HepG2 (cell line): ENCODE results near the gene DIPK1C. TPM values are rescaled to one million over a fixed set of nuclear protein-coding genes. Genes with fewer than 3 reads are reported as not detected.

Experiments
- CBX5 ChIP-seq: sonication (generic); formaldehyde crosslinking; IDR thresholded peaks from 2 replicates; pipeline ENCODE4 v1.4.0; 2020; ENCODE audit warnings: missing genetic modification reagents, borderline replicate concordance
- CENPBD1 ChIP-seq: sonication (generic); formaldehyde crosslinking; IDR thresholded peaks from 2 replicates; pipeline ENCODE4 v1.8.0; 2022; ENCODE audit warnings: missing genetic modification reagents, low read depth, mild to moderate bottlenecking, borderline replicate concordance
- EED ChIP-seq: sonication (generic); formaldehyde crosslinking; IDR thresholded peaks from 2 replicates; pipeline ENCODE4 v1.5.0; 2020; ENCODE audit warnings: mild to moderate bottlenecking, missing genetic modification reagents
- FOXA1 ChIP-seq, 2 experiments: fragments of 450-650 bp in 1 of 2; sonication (generic) in 1 of 2; formaldehyde crosslinking in 1 of 2; IDR thresholded peaks; 2 replicates each; pipeline versions ENCODE4 v1.4.0 to v1.6.1; 2016 to 2020; ENCODE audit warnings: missing genetic modification reagents in 1 of 2
- FOXC1 ChIP-seq: sonication (generic); formaldehyde crosslinking; IDR thresholded peaks from 2 replicates; pipeline ENCODE4 v1.8.0; 2022; ENCODE audit warnings: mild to moderate bottlenecking, missing genetic modification reagents, borderline replicate concordance
- FOXP1 ChIP-seq, 2 experiments: fragments of 450-650 bp in 1 of 2; IDR thresholded peaks; 2 replicates each; pipeline ENCODE4 v1.6.1; 2017 to 2018; ENCODE audit warnings: antibody characterized with exemption in 1 of 2
- IRF9 ChIP-seq: sonication (generic); formaldehyde crosslinking; IDR thresholded peaks from 2 replicates; pipeline ENCODE4 v1.8.0; 2022; ENCODE audit warnings: missing genetic modification reagents, mild to moderate bottlenecking, borderline replicate concordance
- NFKBIZ ChIP-seq: IDR thresholded peaks from 2 replicates; pipeline ENCODE4 v1.6.1; 2018; ENCODE audit warnings: missing genetic modification reagents, missing compliant biosample characterization
- NR2F6 ChIP-seq, 2 experiments: IDR thresholded peaks; 2 replicates each; pipeline ENCODE4 v1.6.1; 2016; ENCODE audit warnings: antibody characterized with exemption in 1 of 2, mild to moderate bottlenecking in 1 of 2
- REPIN1 ChIP-seq: sonication (generic); formaldehyde crosslinking; IDR thresholded peaks from 2 replicates; pipeline ENCODE4 v1.8.0; 2022; ENCODE audit warnings: missing genetic modification reagents, low read depth, mild to moderate bottlenecking, borderline replicate concordance
- RFX3 ChIP-seq: IDR thresholded peaks from 2 replicates; pipeline ENCODE4 v1.6.1; 2016; ENCODE audit warnings: missing biosample characterization, missing genetic modification reagents
- SALL2 ChIP-seq: sonication (generic); formaldehyde crosslinking; IDR thresholded peaks from 2 replicates; pipeline ENCODE4 v1.8.1; 2023; ENCODE audit warnings: mild to moderate bottlenecking, missing genetic modification reagents, inconsistent platforms
- SKI ChIP-seq: fragments of 450-650 bp; IDR thresholded peaks from one replicate; pipeline ENCODE4 v1.6.1; 2018; ENCODE audit warnings: mild to moderate bottlenecking; ENCODE audit not compliant: partially characterized antibody
- ZBTB43 ChIP-seq: sonication (generic); formaldehyde crosslinking; conservative IDR thresholded peaks from 2 replicates; pipeline ENCODE4 v1.4.0; 2020; ENCODE audit warnings: missing genetic modification reagents
- ZGPAT ChIP-seq: IDR thresholded peaks from 2 replicates; pipeline ENCODE4 v1.6.1; 2016; ENCODE audit warnings: mild to moderate bottlenecking
- ZNF550 ChIP-seq: sonication (generic); formaldehyde crosslinking; IDR thresholded peaks from 2 replicates; pipeline ENCODE4 v1.4.0; 2020; ENCODE audit warnings: mild to moderate bottlenecking, missing genetic modification reagents, borderline replicate concordance
- ZNF660 ChIP-seq: sonication (generic); formaldehyde crosslinking; IDR thresholded peaks from 2 replicates; pipeline ENCODE4 v1.5.1; 2020; ENCODE audit warnings: mild to moderate bottlenecking, low read depth, missing genetic modification reagents, borderline replicate concordance
- ZNF687 ChIP-seq: sonication (generic); formaldehyde crosslinking; IDR thresholded peaks from 2 replicates; pipeline ENCODE4 v1.5.1; 2020; ENCODE audit warnings: mild to moderate bottlenecking, missing genetic modification reagents, moderate library complexity
- ZSCAN29 ChIP-seq: sonication (generic); formaldehyde crosslinking; conservative IDR thresholded peaks from 2 replicates; pipeline ENCODE4 v1.4.0; 2020; ENCODE audit warnings: mild to moderate bottlenecking, missing genetic modification reagents
- polyA plus RNA-seq, 8 experiments: library from polyadenylated mRNA; depleted of rRNA in 3 of 8; stranded (reverse) in 7 of 8; unstranded in 1 of 8; fragments of >200 nt; fragmentation: Illumina TruSeq in 4 of 8; extraction: Trizol in 4 of 8; gene quantifications; 2 replicates each; pipeline versions ENCODE4 v1.2.1 to v1.2.3, GENCODE V29; 2011 to 2016; ENCODE audit warnings: low read depth in 4 of 8, missing spikeins in 1 of 8, mixed read lengths in 1 of 8; ENCODE audit not compliant: insufficient read depth in 1 of 8
- total RNA-seq, 5 experiments: library from RNA; depleted of rRNA; stranded (reverse); fragments of >200 nt; fragmentation: Illumina TruSeq; extraction: Trizol; gene quantifications; 2 replicates each; pipeline ENCODE4 v1.2.3, GENCODE V29; 2016; ENCODE audit warnings: low read depth in 1 of 5

DIPK1C gene
- total and polyA plus RNA-seq, 2 of the 13 experiments (the other 11 are each of a cell fraction or from before 2014, with no cell fraction given) = 1.8 TPM; not detected in 1

GRCh38 chr18:74495581-74496507 lies 38.7 kb upstream of the DIPK1C start, which contains the start of gene CNDP2 (continued):
- TF ChIP-seq ZNF687 (CRISPR knock-in tag) (peak; percentile 93), EED (CRISPR knock-in tag) (no peak), CBX5 (no peak), REPIN1 (peak; percentile 18), FOXC1 (0 out of 2 replicates have a peak, but pooled peaks have one; percentile 17), RFX3 (CRISPR knock-in tag) (peak; percentile 58; the same call in 1 of the 2 replicates), NR2F6 (IDR thresholded peaks at IDR 0.05) (no peak), NR2F6 (CRISPR knock-in tag; IDR thresholded peaks at IDR 0.05) (no peak), ZBTB43 (CRISPR knock-in tag) (peak; percentile 40; the same call in 1 of the 2 replicates), ZNF550 (CRISPR knock-in tag) (no peak), NFKBIZ (CRISPR knock-in tag) (no peak; the same call in 1 of the 2 replicates), ZNF660 (CRISPR knock-in tag) (no peak), FOXA1 (IDR thresholded peaks at IDR 0.05) (no peak), FOXA1 (CRISPR knock-in tag; IDR thresholded peaks at IDR 0.05) (peak; percentile 15; the same call in 1 of the 2 replicates), SKI (no peak), CENPBD1 (CRISPR knock-in tag) (no peak), FOXP1 (IDR thresholded peaks at IDR 0.05) (no peak), FOXP1 (CRISPR knock-in tag; IDR thresholded peaks at IDR 0.05) (no peak), IRF9 (CRISPR knock-in tag) (peak; percentile 69; the same call in 1 of the 2 replicates), ZGPAT (CRISPR knock-in tag) (peak; percentile 80), SALL2 (CRISPR knock-in tag) (peak; percentile 79), ZSCAN29 (CRISPR knock-in tag) (no peak)
